Stomach (tissue), 4 donors: Measurements from ENCODE around the gene ANGPTL1.

ENCODE experiments used
- EP300 ChIP-seq: sonication (generic); formaldehyde crosslinking; IDR thresholded peaks from one replicate; pipeline ENCODE4 v1.6.1; 2017; ENCODE audit warnings: antibody characterized with exemption
- POLR2A ChIP-seq, 4 donors: fragments of 450-650 bp; IDR thresholded peaks; one replicate each; pipeline ENCODE4 v1.6.1; 2016; ENCODE audit warnings: antibody characterized with exemption in 4 of 4, control low read depth in 2 of 4, mild to moderate bottlenecking in 1 of 4, moderate library complexity in 1 of 4
- POLR2AphosphoS5 ChIP-seq, 3 donors: sonication (generic); formaldehyde crosslinking; IDR thresholded peaks; one replicate each; pipeline ENCODE4 v1.6.1; 2016; ENCODE audit warnings: antibody characterized with exemption in 3 of 3
- TF ChIP-seq, protein P1 (sequence below), 7 experiments: fragments of 450-650 bp in 4 of 7; fragments of 200-600 bp in 3 of 7; sonication (generic) in 3 of 7; IDR thresholded peaks; one replicate each; pipeline ENCODE4 v1.5.1; 2016 to 2019; ENCODE audit warnings: antibody characterized with exemption in 7 of 7, control low read depth in 2 of 7, mild to moderate bottlenecking in 1 of 7

GRCh38 chr1:178910023-178910422 is 39.1 kb upstream of the ANGPTL1 start:
- TF ChIP-seq, protein P1, sequence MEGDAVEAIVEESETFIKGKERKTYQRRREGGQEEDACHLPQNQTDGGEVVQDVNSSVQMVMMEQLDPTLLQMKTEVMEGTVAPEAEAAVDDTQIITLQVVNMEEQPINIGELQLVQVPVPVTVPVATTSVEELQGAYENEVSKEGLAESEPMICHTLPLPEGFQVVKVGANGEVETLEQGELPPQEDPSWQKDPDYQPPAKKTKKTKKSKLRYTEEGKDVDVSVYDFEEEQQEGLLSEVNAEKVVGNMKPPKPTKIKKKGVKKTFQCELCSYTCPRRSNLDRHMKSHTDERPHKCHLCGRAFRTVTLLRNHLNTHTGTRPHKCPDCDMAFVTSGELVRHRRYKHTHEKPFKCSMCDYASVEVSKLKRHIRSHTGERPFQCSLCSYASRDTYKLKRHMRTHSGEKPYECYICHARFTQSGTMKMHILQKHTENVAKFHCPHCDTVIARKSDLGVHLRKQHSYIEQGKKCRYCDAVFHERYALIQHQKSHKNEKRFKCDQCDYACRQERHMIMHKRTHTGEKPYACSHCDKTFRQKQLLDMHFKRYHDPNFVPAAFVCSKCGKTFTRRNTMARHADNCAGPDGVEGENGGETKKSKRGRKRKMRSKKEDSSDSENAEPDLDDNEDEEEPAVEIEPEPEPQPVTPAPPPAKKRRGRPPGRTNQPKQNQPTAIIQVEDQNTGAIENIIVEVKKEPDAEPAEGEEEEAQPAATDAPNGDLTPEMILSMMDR (IDR thresholded peaks at IDR 0.05) = no peak
- no peak for TF ChIP-seq POLR2A (IDR thresholded peaks at IDR 0.05)
- TF ChIP-seq POLR2AphosphoS5 (IDR thresholded peaks at IDR 0.05) = no peak
- TF ChIP-seq EP300 = no peak
